Keratinocyte (primary cell): ENCODE measurements around the gene SEZ6L2. TPM values are rescaled to one million over a fixed set of nuclear protein-coding genes. Genes with fewer than 3 reads are reported as not detected.
A peak's percentile ranks its signal among the peaks of the same experiment; 100 is the strongest.

Source experiments
- DNase-seq: peaks from one replicate; pipeline ENCODE4 v3.0.0-alpha.2; 2011; ENCODE audit warnings: low read depth, missing footprints, low spot score
- FAIRE-seq: peaks from 2 replicates; lab custom pipeline; 2011; peaks lifted over from hg19 to GRCh38; lab: Jason Lieb, UNC
- H2AFZ ChIP-seq: 2 replicates; pipeline ENCODE4 v1.6.0; 2012; ENCODE audit warnings: low read length, control low read depth, inconsistent platforms; ENCODE audit not compliant: control insufficient read depth
- H3K27ac ChIP-seq: 2 replicates; pipeline ENCODE4 v1.5.1; 2011; ENCODE audit warnings: low read length; ENCODE audit not compliant: control insufficient read depth, insufficient read depth
- H3K27me3 ChIP-seq: 3 replicates; pipeline ENCODE4 v1.6.0; 2011; ENCODE audit warnings: low read length; ENCODE audit not compliant: control insufficient read depth, insufficient read depth; ENCODE audit errors: extremely low read depth
- H3K36me3 ChIP-seq, 2 experiments: 2 replicates in 1 of 2; 3 replicates in 1 of 2; pipeline ENCODE4 v1.5.1; 2011; ENCODE audit warnings: low read length in 2 of 2, mild to moderate bottlenecking in 1 of 2; ENCODE audit not compliant: control insufficient read depth in 2 of 2, insufficient read depth in 2 of 2; ENCODE audit errors: extremely low read depth in 1 of 2
- H3K4me1 ChIP-seq: 3 replicates; pipeline ENCODE4 v1.5.1; 2011; ENCODE audit warnings: low read length; ENCODE audit not compliant: control insufficient read depth, insufficient read depth; ENCODE audit errors: extremely low read depth
- H3K4me2 ChIP-seq: 3 replicates; pipeline ENCODE4 v1.6.0; 2011; ENCODE audit warnings: low read depth, low read length; ENCODE audit not compliant: control insufficient read depth, insufficient read depth; ENCODE audit errors: extremely low read depth
- H3K4me3 ChIP-seq, 3 experiments: fragments of 200-600 bp in 1 of 3; sonication (generic) in 1 of 3; 2 replicates in 2 of 3; 3 replicates in 1 of 3; pipeline ENCODE4 v1.5.1; 2011 to 2016; ENCODE audit warnings: low read length in 3 of 3, mild to moderate bottlenecking in 3 of 3, control low read depth in 2 of 3, inconsistent platforms in 1 of 3, low read depth in 1 of 3, mixed read lengths in 1 of 3, mixed run types in 1 of 3, moderate library complexity in 1 of 3; ENCODE audit not compliant: control insufficient read depth in 2 of 3, insufficient read depth in 2 of 3; ENCODE audit errors: extremely low read depth in 1 of 3
- H3K79me2 ChIP-seq: 2 replicates; pipeline ENCODE4 v1.6.0; 2012; ENCODE audit warnings: low read length; ENCODE audit not compliant: control insufficient read depth, insufficient read depth
- H3K9ac ChIP-seq: 3 replicates; pipeline ENCODE4 v1.6.0; 2011; ENCODE audit warnings: low read length; ENCODE audit not compliant: control insufficient read depth, insufficient read depth; ENCODE audit errors: extremely low read depth
- H3K9me1 ChIP-seq: 3 replicates; pipeline ENCODE4 v1.6.0; 2011; ENCODE audit warnings: low read length; ENCODE audit not compliant: control insufficient read depth, insufficient read depth; ENCODE audit errors: extremely low read depth
- H3K9me3 ChIP-seq: 2 replicates; pipeline ENCODE4 v1.5.1; 2012; ENCODE audit warnings: low read depth, low read length; ENCODE audit not compliant: control insufficient read depth
- H4K20me1 ChIP-seq: 3 replicates; pipeline ENCODE4 v1.6.0; 2011; ENCODE audit warnings: low read length; ENCODE audit not compliant: control insufficient read depth, insufficient read depth; ENCODE audit errors: extremely low read depth
- EZH2 ChIP-seq: IDR thresholded peaks from one replicate; pipeline ENCODE4 v1.6.1; 2012; ENCODE audit warnings: inconsistent platforms, mild to moderate bottlenecking, low read length, moderate library complexity
- dilution Hi-C: fragments of 300-500 bp; cut with MboI; formaldehyde crosslinking; loops from one replicate; pipeline ENCODE4 v1.7.0; 2020; ENCODE audit warnings: low sequenced_read_pairs; ENCODE audit not compliant: extremely low pct_ligation_motif_present
- polyA plus RNA-seq, 5 experiments: library from polyadenylated mRNA; depleted of rRNA in 3 of 5; stranded (reverse) in 3 of 5; stranded (forward) in 1 of 5; unstranded in 1 of 5; fragments of >200 nt; gene quantifications; 1 replicate in 1 of 5; 2 replicates in 3 of 5; 3 replicates in 1 of 5; pipeline versions ENCODE4 v1.2.1 to v1.2.3, GENCODE V29; 2011 to 2012; ENCODE audit warnings: missing spikeins in 2 of 5, low read depth in 1 of 5, low replicate concordance in 1 of 5
- TF ChIP-seq, protein P1 (sequence below), 3 experiments: IDR thresholded peaks in 1 of 3; conservative IDR thresholded peaks in 1 of 3; optimal IDR thresholded peaks in 1 of 3; 2 replicates in 2 of 3; 3 replicates in 1 of 3; pipeline versions ENCODE3 to v1.5.1; 2011; ENCODE audit warnings: low read length in 3 of 3, mild to moderate bottlenecking in 3 of 3, moderate library complexity in 2 of 3, control low read depth in 1 of 3, inconsistent platforms in 1 of 3; ENCODE audit not compliant: insufficient read depth in 2 of 3; ENCODE audit errors: extremely low read depth in 1 of 3

The SEZ6L2 gene
- polyA plus RNA-seq, 1 donor (not counting 4 experiments of a cell fraction or from before 2014, with no cell fraction given), result 0.68 TPM

DNA sequence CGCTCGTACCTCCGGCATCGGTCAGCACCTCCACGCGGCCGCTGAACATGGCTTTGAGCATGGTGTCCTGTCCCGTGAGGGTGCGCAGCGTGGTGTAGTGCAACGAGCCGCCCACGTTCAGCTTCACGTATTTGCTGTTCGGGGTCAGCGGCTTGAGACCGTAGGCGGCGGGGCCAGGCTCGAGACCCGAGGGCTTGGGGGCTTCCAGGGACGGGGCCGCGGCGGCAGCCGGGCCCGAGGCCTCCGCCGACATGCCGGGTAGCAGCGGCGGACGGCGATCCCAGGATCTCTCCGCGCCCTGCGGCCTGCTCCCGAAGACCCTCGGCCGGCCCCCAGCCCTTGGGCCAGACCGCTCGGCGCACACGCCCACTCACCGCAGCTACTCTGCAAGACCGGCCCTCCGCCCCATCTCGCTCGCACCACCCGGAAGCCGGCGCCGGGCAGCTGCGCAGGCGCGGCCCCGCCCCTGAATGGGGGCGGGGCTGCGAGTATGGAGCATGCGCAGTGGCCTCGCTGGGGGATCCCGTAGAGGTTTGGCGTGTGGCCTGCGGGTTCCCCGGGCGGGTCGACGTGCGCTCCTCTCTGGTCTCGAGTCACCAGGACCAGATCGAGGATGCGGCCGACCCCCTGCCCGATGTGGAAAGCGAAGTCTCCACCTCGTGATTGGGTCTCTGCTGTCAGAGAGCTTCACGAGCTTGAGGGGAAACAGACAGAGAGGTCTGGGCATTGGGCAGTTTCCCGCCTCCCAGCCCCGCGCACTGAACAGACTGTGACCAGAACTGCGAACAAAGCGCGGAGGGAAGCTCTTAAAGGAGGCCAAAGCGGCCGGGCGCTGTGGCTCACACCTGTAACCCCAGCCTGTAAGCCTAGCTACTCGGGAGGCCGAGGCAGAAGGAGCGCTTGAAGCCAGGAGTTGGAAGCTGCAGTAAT lies 26.7 kb upstream of the SEZ6L2 start, which contains the start of gene KCTD13:
Gene KCTD13, minus strand, starts transcription at position 446 of the 930 bp plus-strand sequence. Its CDS starts 193 bp downstream, at position 253.
- Histone ChIP-seq H3K79me2 (peaks cover 22% of the 10 kb centered on the region), H3K9ac (peak within 1 kb of the TSS; percentile 80), H3K36me3 (peaks cover 8 to 10% of the 10 kb centered on the region in 2 experiments), H3K27ac (peak within 1 kb of the TSS; percentile 65), H3K9me1 (no peaks in the 10 kb centered on the region), H2AFZ (peak within 1 kb of the TSS; percentile 97), H3K4me3 (peak within 1 kb of the TSS; percentile 81 to 99 (median 86)), H3K27me3 (no peaks in the 10 kb centered on the region), H3K4me1 (peaks cover 14% of the 10 kb centered on the region), H3K9me3 (no peaks in the 10 kb centered on the region), H3K4me2 (peak within 1 kb of the TSS; percentile 98), H4K20me1 (peaks cover 4% of the 10 kb centered on the region)
- FAIRE-seq, result no peak
- TF ChIP-seq, protein P1, sequence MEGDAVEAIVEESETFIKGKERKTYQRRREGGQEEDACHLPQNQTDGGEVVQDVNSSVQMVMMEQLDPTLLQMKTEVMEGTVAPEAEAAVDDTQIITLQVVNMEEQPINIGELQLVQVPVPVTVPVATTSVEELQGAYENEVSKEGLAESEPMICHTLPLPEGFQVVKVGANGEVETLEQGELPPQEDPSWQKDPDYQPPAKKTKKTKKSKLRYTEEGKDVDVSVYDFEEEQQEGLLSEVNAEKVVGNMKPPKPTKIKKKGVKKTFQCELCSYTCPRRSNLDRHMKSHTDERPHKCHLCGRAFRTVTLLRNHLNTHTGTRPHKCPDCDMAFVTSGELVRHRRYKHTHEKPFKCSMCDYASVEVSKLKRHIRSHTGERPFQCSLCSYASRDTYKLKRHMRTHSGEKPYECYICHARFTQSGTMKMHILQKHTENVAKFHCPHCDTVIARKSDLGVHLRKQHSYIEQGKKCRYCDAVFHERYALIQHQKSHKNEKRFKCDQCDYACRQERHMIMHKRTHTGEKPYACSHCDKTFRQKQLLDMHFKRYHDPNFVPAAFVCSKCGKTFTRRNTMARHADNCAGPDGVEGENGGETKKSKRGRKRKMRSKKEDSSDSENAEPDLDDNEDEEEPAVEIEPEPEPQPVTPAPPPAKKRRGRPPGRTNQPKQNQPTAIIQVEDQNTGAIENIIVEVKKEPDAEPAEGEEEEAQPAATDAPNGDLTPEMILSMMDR (optimal IDR thresholded peaks at IDR 0.05 in 1 of 3, IDR thresholded peaks at IDR 0.05 in 1 of 3, conservative IDR thresholded peaks at IDR 0.05 in 1 of 3; ENCODE audit: extremely low read depth in 1 of 3, insufficient read depth in 2 of 3, low read length in 3 of 3), result no peak
- no peak for TF ChIP-seq EZH2
- dilution Hi-C loops, result no loop called here
- DNase-seq, result peak; percentile 48

DNA sequence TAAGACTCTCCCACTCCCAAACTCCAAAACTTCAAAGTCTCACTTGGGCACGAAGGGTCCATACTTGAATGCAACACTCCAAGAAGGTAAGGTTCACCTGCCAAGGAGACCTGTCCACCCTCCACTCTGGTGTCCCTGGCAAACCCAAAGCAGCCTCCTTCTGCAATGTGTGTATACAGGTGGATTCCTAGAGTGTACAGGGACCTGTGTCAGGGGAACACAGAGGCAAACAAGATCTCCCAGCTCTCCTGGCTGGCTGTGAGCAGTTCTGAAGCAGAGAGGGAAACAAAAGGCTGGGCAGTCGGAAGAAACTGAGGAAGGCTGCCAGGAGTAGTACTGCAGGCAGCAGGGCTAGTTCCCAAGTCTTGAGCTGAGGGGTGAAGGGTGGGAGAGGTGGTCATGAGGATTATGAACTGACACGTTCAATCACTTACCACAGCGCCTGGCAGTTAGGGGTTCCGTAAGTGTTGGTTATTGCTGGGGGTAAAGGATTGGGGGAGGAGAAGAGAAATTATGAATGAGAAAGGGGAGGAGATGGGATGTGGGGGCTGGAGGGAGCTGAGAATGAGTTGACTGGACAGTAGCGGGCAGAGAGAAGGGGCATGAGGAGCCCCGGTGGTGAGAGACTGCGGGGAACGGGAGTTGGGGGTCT lies 25.9 kb upstream of the SEZ6L2 start:
- H3K9ac ChIP-seq, result peak overlapping the region; percentile 80
- peaks cover 14% of the 10 kb centered on the region for H3K4me1 ChIP-seq
- H3K9me3 ChIP-seq, result no peaks in the 10 kb centered on the region
- FAIRE-seq (no peak), DNase-seq (no peak)
- dilution Hi-C loops, result no loop called here
- peak overlapping the region; percentile 13 for H3K27ac ChIP-seq
- TF ChIP-seq EZH2, result no peak
- TF ChIP-seq, protein P1 (optimal IDR thresholded peaks at IDR 0.05 in 1 of 3, IDR thresholded peaks at IDR 0.05 in 1 of 3, conservative IDR thresholded peaks at IDR 0.05 in 1 of 3; ENCODE audit: extremely low read depth in 1 of 3, insufficient read depth in 2 of 3, low read length in 3 of 3), result no peak
- H3K79me2 ChIP-seq, result peaks cover 23% of the 10 kb centered on the region
- H3K4me3 ChIP-seq, result peak overlapping the region; percentile 81 to 99 (median 86)
- peaks cover 4% of the 10 kb centered on the region for H4K20me1 ChIP-seq
- peak overlapping the region; percentile 98 for H3K4me2 ChIP-seq
- no peaks in the 10 kb centered on the region for H3K27me3 ChIP-seq
- H3K9me1 ChIP-seq, result no peaks in the 10 kb centered on the region
- peaks cover 8 to 11% of the 10 kb centered on the region in 2 experiments for H3K36me3 ChIP-seq
- peak overlapping the region; percentile 64 for H2AFZ ChIP-seq
